ENCODE results near the gene TF. TPM values are rescaled to one million over a fixed set of nuclear protein-coding genes. Genes with fewer than 3 reads are reported as not detected.

TF gene
- total RNA-seq, 2 donors from 2014 or later = 1.6 to 2.2 TPM

DNA sequence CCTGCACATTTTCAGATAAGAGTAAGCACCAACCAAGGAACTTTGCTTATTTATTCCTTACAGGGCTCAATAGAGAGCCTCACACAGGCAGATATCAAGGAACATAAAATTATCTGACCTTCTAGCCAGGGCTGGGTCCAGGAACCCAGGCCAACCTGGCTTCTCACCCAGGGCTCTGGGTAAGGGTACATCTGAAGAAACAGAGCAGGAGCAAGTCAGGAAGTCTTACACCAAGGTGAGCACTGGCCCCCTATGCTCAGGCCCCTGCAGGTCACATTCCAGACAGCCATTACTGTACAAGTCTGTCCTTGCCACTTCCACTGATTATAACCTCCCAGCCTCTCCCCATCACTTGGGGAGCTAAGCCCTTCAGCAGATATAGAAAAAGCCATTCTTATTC, 19.1 kb downstream of the TF start:
- no peaks in the 10 kb centered on the region for H3K36me3 ChIP-seq
- H3K27me3 ChIP-seq (replicated peaks; ENCODE audit: insufficient read depth) = no peaks in the 10 kb centered on the region
- TF ChIP-seq CTCF (IDR thresholded peaks at IDR 0.05) = no peak
- no peaks in the 10 kb centered on the region for H3K4me1 ChIP-seq (ENCODE audit: control insufficient read depth in 1 of 2, low read depth in 2 of 2)
- ATAC-seq (ENCODE audit: insufficient number of reproducible peaks, low FRiP score, low read depth) (no peak), DNase-seq (ENCODE audit: low spot score) (no peak)
- H3K9me3 ChIP-seq = no peaks in the 10 kb centered on the region
- no peak overlapping the region for H3K27ac ChIP-seq
- no peak overlapping the region for H3K4me3 ChIP-seq

GRCh38 chr3:133767607-133768006, 21.4 kb downstream of the TF start:
- Histone ChIP-seq H3K27me3 (replicated peaks; ENCODE audit: insufficient read depth) (no peaks in the 10 kb centered on the region), H3K9me3 (no peaks in the 10 kb centered on the region), H3K4me1 (ENCODE audit: control insufficient read depth in 1 of 2, low read depth in 2 of 2) (no peaks in the 10 kb centered on the region), H3K27ac (no peak overlapping the region), H3K4me3 (no peak overlapping the region), H3K36me3 (no peaks in the 10 kb centered on the region)
- no peak for TF ChIP-seq CTCF (IDR thresholded peaks at IDR 0.05)
- no peak for ATAC-seq (ENCODE audit: insufficient number of reproducible peaks, low FRiP score, low read depth)
- no peak for DNase-seq (ENCODE audit: low spot score)

GRCh38 chr3:133769536-133769935, 23.3 kb downstream of the TF start:
- DNase-seq (ENCODE audit: low spot score) (no peak), ATAC-seq (ENCODE audit: insufficient number of reproducible peaks, low FRiP score, low read depth) (no peak)
- no peaks in the 10 kb centered on the region for H3K36me3 ChIP-seq
- no peak for TF ChIP-seq CTCF (IDR thresholded peaks at IDR 0.05)
- H3K27ac ChIP-seq = no peak overlapping the region
- no peaks in the 10 kb centered on the region for H3K4me1 ChIP-seq (ENCODE audit: control insufficient read depth in 1 of 2, low read depth in 2 of 2)
- H3K4me3 ChIP-seq = no peak overlapping the region
- H3K9me3 ChIP-seq = no peaks in the 10 kb centered on the region
- no peaks in the 10 kb centered on the region for H3K27me3 ChIP-seq (replicated peaks; ENCODE audit: insufficient read depth)

GRCh38 chr3:133773732-133774131, 27.5 kb downstream of the TF start:
- no peaks in the 10 kb centered on the region for H3K9me3 ChIP-seq
- H3K27ac ChIP-seq = no peak overlapping the region
- TF ChIP-seq CTCF (IDR thresholded peaks at IDR 0.05) = no peak
- no peaks in the 10 kb centered on the region for H3K36me3 ChIP-seq
- no peaks in the 10 kb centered on the region for H3K4me1 ChIP-seq (ENCODE audit: control insufficient read depth in 1 of 2, low read depth in 2 of 2)
- H3K4me3 ChIP-seq = no peak overlapping the region
- DNase-seq (ENCODE audit: low spot score) (no peak), ATAC-seq (ENCODE audit: insufficient number of reproducible peaks, low FRiP score, low read depth) (no peak)
- H3K27me3 ChIP-seq (replicated peaks; ENCODE audit: insufficient read depth) = no peaks in the 10 kb centered on the region

DNA sequence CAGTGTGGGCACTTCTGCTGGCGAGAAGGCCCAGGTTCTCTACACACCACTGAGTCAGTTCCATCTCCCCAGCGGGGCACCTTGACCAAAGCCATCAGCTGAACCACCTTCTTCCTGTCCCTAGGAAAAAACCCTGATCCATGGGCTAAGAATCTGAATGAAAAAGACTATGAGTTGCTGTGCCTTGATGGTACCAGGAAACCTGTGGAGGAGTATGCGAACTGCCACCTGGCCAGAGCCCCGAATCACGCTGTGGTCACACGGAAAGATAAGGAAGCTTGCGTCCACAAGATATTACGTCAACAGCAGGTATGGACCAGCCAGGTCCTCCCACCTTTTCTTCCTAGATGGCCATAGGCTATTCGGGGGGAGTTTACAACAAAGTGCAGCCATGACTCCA, 29.1 kb downstream of the TF start:
- TF ChIP-seq CTCF (IDR thresholded peaks at IDR 0.05) = no peak
- no peak for DNase-seq (ENCODE audit: low spot score)
- H3K27ac ChIP-seq = no peak overlapping the region
- no peaks in the 10 kb centered on the region for H3K4me1 ChIP-seq (ENCODE audit: control insufficient read depth in 1 of 2, low read depth in 2 of 2)
- no peaks in the 10 kb centered on the region for H3K27me3 ChIP-seq (replicated peaks; ENCODE audit: insufficient read depth)
- H3K36me3 ChIP-seq = no peaks in the 10 kb centered on the region
- H3K9me3 ChIP-seq = no peaks in the 10 kb centered on the region
- no peak for ATAC-seq (ENCODE audit: insufficient number of reproducible peaks, low FRiP score, low read depth)
- H3K4me3 ChIP-seq = no peak overlapping the region
